22Rv1 (cell line): Measurements from ENCODE around the gene FUT2.

Source experiments
- H3K27ac ChIP-seq: fragments of 450-650 bp; 2 replicates; pipeline ENCODE4 v1.5.1; 2017
- CTCF ChIP-seq: fragments of 450-650 bp; IDR thresholded peaks from 2 replicates; pipeline ENCODE4 v1.5.1; 2017; ENCODE audit warnings: mild to moderate bottlenecking
- ZFX ChIP-seq: fragments of 450-650 bp; IDR thresholded peaks from 2 replicates; pipeline ENCODE4 v1.6.1; 2017; ENCODE audit warnings: antibody characterized with exemption, borderline replicate concordance

FUT2 gene

GRCh38 chr19:48726556-48726955, 30.8 kb downstream of the FUT2 start:
- H3K27ac ChIP-seq = 0 out of 2 replicates have a peak overlapping the region, but pooled peaks have one; percentile 18
- no peak for TF ChIP-seq CTCF
- TF ChIP-seq ZFX = no peak

- H3K27ac ChIP-seq = peak overlapping the region; percentile 32; the same call in 1 of the 2 replicates
- peak; percentile 35 for TF ChIP-seq CTCF
- no peak for TF ChIP-seq ZFX
These were observed 33.3 kb downstream of the FUT2 start for GRCh38 chr19:48728911-48729664.

GRCh38 chr19:48731452-48731851, 35.7 kb downstream of the FUT2 start:
- no peak overlapping the region for H3K27ac ChIP-seq
- TF ChIP-seq CTCF (no peak), ZFX (no peak)

GRCh38 chr19:48734625-48735024, 38.9 kb downstream of the FUT2 start:
- TF ChIP-seq ZFX = no peak
- TF ChIP-seq CTCF = no peak
- H3K27ac ChIP-seq = no peak overlapping the region

- no peak overlapping the region for H3K27ac ChIP-seq
- no peak for TF ChIP-seq ZFX
- no peak for TF ChIP-seq CTCF
These were observed 39.4 kb downstream of the FUT2 start for GRCh38 chr19:48735031-48735615.

GRCh38 chr19:48737360-48737998, 41.7 kb downstream of the FUT2 start:
- peak overlapping the region; percentile 82 for H3K27ac ChIP-seq
- TF ChIP-seq ZFX = no peak
- TF ChIP-seq CTCF = no peak
